Measurements from ENCODE around the gene DNTTIP2. TPM values are rescaled to one million over a fixed set of nuclear protein-coding genes. Genes with fewer than 3 reads are reported as not detected.
"Not testable (repeated sequence)": the region's sequence is repeated elsewhere in the genome, so short reads cannot be mapped to it uniquely, and the experiment has no call there.

The DNTTIP2 gene
- polyA plus RNA-seq, 5 donors: 51.3 to 76.4 (median 61.1) TPM

DNA sequence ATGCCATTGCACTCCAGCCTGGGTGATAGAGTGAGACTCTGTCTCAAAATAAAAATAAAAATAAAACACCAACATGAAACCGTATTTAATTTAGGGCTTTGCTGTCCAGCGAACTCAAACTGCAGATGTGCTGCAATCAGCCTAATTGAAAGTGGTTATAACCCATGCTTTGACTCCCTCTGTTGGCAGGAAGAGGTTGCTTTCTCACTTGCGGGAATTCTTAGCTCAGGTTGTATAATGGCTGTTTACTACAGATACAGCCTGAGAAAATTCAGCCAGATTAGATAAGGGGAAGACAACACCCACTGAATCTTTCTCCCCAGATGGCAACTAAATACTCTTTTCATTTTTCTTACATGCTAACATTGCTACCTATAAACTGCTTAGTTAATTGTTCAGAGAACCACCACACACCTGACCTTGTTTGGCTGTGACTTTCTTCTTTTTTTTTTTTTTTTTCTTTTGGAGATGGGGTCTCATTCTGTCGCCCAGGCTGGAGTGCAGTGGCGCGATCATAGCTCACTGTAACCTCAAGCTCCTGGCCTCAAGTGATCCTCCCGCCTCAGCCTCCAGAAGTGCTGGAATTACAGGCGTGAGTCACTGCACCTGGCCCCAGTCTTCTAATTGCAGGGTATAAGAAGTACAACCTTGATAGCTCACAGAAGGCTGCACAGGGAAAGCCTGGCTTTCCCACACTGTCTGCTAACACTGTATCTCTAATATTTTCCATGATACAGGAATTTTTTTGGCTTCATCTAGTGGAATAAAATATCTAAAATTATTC is 34.6 kb downstream of the DNTTIP2 start:
- peak; percentile 37 to 65 for DNase-seq

DNA sequence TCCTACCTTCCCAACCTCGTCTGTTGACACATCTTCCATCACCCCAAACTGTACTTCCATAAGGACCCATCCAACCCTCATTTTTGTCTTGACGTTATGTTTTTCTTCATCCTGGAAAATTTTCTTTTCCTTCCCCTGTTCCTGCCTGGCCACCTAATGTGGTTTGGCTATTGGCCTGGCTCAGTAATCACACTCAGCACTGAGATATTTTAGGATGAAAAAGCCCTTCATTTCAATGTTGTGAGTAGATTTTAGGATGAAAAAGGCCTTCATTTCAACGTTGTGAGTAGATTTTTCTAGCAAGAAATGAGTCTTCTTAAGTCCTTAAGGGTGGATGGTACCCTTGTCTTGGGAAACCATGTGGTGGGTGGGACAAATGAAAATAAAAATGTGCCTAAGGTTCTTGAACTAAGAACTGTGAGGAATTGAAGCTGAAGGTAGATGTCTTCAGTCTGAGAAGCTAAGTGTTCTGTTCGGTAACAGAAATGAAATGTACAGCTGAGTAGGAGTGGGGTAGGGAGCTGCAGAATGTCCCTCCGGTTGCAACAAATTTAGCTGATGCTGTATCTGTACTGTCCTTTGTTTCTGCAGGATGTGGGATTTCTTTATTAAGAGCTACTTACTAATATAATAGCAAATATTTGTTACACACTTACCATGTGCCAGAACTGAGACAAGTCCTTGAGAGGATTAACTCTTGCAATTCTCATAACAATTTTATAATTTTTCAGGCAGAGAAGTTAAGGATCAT is 36.1 kb downstream of the DNTTIP2 start:
- DNase-seq: no peak

DNA sequence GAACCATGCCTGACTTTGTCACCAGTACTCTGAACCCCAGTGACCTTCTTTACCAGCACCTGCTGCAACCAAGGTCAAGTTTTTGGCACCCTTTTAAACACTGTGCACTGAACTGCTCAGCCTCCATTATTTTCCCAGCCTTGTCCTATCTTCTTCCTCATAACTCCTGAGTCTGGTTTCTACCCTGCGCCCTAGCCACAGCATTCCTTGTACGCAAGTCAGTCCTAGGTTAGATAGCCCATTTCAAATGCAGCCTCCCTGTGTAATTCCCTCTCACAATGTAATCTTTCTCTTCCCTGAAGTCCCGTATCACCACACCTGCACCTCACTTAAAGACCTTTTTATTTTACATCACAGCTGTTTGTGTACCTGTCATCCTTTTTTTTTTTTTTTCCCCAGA is 37.2 kb downstream of the DNTTIP2 start:
- no peak for DNase-seq

DNA sequence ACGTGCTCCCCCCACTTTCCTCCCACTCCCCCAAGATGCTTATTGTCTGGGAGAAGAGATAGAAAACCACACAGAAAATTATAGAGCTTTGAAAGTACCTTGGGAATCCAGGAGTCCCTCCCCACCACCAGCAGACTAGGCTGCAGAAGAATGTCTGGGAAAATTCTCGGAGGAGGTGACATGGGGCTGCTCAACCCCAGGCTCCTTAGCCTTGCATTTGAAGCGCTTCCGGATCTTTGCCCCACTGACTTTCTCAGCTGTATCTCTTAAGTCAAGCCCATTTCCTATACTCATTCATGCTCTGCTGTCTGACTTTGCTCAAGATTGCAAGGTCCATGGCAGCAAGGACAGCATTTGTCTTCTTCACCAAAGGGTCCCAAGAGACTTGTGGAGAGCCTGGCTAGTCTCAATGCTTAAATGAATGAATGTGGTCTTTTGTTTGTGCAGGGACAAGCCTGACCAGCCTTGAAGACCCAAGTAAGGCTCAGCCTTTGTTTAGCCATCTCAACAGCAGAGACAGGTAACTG is 38.0 kb downstream of the DNTTIP2 start:
- DNase-seq: no peak

DNA sequence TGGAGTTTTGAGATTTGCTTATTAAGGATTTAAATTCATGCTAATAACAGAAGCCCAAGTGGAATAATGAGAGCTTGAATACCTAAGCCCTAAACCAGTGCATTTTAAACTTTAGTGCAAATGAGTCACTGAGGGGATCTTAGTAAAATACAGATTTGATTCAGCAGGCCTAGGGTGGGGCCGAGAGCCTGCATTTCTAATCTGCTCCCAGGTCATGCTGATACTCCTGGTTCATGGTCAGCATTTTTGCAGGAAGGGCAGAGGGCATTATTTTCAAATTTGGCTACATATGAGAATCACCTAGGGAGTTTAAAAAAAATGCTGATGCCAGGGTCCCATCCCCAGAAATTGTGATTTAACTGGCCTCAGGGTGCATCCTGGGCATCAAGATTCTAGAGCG is 39.3 kb downstream of the DNTTIP2 start:
- DNase-seq: no peak

DNA sequence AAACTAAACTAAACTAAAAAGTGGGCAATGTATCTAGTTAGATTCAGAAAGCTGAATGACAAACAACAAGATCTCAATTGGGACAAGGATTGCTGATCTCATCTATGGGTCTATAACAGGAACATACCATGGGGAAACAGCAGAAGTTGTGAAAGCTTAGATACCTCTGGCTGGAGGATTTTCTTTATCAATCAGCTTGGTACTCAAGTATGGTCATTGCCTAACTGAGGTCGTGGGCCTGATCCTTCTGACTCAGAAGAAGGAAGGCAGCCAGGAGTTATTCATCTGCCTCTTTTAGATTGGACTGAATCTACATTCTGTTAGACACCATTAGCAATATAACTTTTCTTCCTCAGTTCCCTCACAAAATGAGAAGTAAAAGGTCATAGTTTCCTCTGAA is 39.7 kb downstream of the DNTTIP2 start:
- no peak for DNase-seq

DNA sequence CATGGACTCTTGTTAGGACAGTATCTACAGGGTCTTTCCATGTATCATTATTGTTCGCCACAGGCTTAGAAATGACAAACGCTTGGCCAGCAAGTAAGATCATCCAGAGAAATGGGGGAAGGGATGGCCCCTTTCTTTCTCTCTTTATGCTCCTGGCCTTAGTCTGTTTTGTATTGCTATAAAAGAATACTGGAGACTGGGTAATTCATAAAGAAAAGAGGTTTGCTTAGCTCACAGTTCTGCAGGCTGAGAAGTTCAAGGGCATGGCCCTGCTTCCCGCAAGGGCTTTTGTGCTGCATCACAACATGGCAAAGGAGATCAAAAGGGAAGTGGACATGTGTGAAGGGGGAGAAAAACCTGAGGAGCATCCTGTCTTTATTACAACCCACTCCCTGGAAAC is 41.0 kb downstream of the DNTTIP2 start:
- DNase-seq: no peak

DNA sequence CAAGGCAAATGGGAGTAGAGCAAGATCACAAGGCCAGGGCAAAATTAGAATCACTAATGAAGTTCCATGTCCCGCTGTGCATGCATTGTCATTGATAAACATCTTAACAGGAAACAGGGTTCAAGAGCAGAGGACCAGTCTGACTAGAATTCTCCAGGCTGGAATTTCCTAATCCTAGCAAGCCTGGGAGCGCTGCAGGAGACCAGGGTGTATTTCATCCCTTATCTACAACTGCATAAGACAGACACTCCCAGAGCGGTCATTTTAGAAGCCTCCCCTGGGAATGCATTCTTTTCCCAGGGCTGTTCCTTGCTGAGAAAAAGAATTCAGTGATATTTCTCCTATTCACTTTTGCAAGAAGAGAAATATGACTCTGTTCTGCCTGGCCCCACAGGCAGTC is 45.7 kb downstream of the DNTTIP2 start:
- DNase-seq: not testable (repeated sequence)

DNA sequence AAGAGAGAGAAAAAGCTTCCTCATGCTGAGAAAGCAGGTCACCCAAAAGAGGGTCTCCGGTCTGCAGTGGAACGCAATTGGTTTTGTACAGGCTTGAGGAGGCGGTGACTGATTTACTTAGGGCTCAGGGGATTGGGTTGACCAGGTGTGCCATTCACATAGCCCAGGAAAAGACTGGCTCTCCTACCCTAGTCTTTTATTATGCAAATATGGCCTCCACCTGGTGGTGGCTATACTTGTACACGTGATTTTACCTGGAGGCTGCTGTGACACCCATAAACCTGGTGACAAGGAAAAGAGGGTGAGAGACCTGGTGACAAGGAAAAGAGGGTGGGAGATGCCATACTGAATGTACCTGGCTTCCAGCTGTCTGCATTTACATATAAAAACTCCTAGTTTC is 49.9 kb downstream of the DNTTIP2 start:
- no peak for DNase-seq

DNA sequence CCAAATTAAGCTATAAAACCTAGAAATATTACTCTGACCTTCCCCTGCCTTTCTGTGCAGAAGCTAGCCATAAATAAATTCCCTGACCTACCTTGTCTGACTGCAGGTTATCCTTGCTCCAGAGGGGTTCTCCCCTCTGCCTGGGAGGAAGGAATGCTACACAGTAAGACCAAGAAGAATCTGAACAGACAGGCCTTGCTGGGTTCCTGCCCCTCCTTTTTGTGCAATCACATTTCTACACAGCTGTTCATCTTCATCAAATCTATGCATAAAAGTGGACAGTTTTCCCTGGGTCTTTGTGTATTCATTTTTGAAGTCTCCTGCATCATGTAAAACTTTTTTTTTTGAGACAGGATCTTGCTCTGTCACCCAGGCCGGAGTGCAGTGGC is 50.6 kb downstream of the DNTTIP2 start:
- DNase-seq: no peak

DNA sequence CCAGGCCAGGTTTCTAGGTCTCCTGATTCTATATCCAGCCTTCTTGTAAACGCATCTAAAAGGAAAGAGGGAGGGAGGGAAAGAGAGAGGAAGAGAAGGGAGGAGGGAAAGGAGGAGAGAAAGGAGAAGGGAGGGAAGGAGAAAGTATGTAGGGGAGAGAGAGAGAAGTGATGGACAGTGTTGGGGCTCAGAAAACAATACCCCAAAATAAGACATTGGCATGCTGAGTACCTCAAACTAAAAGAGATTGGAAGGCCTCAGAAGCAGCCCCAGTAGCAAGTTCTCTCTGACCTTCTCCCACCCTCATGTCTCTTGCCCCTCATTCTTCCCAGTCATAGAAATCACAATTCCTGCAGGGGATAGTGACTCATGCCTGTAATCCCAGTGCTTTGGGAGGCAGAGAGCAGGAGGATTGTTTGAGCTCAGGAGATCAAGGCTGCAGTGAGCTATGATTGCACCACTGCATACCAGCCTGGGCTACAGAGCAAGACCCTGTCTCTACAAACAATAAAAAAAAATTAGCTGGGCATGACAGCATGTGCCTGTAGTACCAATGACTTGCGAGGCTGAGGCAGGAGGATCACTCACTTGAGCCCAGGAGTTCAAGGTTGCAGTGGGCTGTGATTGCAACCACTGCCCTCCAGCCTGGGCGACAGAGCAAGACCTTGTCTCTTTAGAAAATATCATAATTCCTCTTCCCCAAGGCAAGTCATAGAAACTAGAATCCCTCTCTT is 51.2 kb downstream of the DNTTIP2 start:
- no peak for DNase-seq

DNA sequence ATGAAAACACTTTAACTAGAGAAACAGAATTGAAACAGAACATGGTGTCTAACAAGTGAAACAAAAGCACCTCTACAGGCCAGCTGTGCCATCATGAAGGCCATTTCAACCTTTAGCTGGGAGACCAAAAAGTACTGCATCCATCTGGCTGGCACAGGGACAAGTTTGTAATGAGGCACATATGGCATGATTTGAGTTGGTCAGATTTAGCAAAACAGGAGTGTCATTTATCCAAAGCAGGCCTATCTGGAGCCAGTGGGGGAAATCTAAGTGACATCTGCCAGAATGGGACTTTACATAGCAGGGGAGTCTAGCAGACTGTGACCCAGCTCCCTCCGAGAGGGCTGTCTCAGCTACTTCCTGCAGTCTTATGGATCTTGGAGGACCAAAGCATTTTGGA is 51.9 kb downstream of the DNTTIP2 start:
- no peak for DNase-seq

DNA sequence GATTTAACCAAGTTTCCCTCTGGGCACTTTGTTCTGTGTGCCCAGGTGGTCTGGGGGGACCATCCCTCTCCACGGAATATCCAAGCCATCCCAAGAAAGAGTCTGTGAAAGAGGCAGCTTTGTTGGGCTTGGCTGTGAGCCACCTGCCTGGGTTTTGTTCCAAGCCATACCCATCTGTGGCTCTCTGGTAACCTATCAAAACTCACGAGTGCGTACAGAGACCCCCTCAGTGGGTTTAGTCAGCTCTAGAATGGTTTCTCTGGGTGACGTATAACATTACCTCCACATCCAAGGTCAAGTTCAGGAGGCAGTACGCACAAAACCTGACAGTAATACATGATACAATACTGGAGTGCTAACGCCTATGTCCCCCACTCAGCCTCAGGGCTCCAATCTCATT is 54.2 kb downstream of the DNTTIP2 start:
- DNase-seq: no peak

DNA sequence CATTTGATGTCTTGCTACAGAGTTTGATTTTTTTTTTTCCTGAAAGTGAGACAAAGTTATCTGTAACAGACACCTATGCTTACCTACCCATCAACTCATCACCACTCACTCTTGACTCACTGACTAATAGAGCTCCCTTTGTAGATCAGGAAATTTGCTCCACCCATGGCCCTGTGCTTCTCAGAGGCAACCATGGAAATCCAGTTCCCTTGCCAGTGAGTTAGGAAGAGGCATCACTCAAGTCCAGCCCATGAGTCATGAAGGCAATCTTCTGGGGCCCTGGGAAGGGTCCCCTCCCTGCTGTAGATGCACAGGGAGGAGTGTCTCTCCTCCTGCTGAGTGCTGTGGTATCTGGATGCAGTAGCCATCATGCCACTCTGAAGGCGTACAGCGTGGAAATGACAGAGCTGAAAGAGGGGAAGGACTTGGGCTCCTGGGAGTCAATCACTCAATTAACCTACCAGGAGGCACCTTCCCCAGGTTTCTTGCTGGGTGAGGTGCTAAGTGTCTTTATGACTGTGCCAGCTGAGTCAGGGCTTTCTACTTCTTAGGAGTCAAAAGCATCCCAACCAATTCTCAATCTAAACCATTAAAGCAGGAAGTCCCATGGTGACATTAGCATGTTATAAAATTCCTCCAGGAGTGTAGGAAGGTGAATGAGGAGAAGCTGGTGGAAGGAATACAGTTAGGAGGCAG is 56.1 kb downstream of the DNTTIP2 start:
- no peak for DNase-seq

DNA sequence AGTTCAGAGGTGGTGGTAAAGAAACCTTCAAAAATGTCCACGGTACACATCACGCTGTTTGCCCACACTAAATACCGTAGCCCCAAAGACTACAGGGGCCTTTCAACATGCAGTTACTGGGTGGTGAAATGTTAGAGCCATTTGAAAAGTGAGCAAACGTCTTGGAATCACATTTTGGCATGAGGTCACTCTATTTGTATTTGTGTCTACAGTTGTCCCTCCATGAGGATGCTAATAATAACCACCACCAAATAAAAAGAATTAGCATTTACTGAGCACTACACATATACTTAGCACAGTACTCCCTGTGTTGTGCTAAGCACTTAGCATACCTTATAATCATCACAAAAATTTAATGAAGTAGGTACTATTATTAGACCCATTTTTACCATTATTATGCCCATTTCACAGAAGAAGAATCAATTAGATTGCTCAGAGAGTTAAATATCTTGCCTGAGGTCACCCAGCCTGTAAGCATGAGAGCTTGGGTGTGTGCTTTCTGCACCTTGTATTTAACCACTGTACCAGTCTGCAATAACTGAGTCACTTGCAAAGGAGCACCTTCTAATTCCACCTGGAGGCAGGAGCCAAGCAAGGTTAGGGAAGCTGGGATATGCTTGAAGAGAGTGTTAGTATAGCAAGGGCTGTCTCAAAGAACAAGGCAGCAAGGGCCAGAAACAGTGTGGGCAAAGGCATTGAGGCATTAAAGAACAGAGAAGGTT is 57.4 kb downstream of the DNTTIP2 start:
- DNase-seq: no peak

DNA sequence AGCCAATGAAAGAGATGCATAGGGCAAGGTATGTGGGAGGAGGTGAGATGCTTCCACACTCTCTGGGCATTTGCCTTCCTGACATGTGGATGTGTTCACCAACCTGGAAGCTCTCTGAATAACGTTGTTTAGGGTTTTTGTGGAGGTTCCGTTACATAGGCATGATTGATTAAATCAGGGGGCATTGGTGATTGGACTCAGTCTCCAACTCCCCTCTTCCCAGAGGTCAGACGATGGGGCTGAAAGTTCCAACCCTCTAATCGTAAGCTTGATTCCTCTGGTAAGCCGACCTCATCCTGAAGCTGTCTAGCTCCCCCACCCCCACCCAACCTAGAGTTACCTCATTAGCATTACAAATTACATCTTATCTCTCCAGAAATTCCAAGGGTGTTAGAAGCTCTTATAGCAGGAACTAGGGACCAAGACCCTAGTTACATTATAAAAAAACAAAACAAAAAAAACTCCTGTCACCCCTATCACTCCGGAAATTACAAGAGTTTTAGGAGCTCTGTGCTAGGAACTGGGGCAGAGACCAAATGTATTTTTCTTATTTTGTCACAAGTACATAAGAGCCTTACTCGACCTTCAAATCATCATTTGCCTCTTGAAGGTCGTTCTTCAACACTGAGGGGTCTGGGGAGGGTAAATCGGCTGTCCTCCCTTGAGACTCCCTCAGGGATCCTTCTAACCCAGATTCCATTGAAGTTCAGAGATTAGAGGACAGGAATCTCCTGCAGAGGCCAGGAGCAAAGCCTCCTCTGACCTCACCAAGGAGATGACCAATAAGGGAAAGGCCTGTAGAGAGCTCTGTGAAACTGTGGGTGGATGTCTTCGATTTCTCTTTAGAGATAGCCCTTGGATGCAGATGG is 58.2 kb downstream of the DNTTIP2 start:
- DNase-seq: no peak

DNA sequence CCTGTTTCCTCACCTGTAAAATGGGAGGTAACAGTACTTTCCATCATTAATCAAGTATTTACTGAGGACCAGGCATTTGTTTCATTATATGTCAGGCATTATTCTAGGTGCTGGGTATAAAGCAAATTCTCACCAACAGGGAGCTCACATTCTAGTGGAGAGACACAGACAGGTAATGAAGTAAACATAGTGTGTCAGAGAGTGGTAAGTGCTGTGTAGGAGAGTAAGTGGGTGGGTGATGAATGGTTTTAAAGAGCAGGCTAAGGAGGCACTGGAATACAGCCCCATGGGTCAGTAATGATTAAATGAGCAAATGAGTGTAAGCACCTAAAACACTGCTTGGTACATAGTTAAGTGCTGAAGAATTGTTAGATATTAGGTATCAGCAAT is 60.4 kb downstream of the DNTTIP2 start:
- no peak for DNase-seq

DNA sequence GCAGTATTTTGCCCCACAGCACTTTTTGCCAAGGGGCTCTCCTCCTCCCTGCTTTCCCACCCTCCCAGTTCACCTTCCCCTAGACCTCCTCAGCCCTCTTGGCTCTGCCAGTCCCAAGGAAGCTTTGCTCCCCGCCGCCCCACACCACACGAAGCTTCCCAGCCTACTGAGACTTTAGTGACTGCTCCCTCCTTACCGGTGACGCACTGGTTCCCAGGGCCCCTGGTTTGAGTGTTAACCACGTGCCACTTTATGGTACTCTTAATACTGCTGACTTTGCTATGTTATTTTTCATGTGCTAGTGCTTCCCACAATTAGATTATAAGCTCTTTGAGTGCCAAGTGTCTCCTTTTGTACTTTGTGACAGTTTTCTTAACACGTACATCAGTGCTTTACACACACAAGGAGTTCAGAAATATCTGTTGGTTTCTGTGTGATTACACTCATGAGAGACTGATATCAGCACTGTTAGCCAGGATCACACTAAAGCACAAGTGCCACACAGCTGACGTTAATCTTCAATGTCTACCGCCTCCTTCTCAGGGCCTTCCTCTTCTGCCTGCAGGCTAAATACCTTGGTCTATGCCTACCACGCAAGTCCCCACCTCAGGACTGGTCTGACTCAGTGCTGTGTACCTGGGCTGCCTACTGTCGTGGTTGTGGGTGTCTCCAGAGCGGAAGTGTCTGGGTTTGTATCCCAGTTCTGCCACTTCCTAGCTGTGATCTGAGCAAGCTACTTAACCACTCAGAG is 61.0 kb downstream of the DNTTIP2 start:
- no peak for DNase-seq

DNA sequence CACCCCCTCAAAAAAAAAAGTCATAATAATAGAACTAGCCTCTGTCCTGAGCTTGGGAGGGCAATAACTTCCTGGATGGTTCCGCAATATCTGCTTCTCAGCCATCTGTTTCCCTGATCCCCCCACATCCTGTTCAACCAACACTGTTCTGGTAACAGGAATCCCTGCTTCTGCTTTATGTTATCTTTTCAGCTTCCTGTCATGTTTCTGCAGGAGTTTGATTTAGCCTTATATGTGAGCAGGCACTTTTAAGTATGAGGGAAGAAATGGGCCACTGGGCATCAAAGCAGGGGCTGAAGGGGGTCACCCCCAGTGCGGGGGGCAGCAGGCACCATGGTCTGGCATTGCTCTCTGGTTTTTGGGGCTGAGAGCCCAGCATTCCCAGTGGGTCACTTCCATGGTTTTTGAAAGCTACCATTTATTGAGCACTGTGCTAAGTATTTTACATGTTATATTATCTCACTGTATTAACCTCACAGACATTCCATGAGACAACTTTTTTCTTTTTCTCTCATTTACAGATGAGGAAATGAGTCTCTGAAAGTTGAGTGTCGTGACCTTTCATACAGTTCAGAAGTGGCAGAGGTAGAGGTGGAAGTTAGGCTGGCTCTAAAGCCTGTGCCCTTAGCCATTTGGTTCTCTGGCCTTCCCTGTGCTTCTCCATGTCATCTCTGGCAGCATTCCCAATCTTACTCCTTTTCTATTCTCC is 61.9 kb downstream of the DNTTIP2 start:
- DNase-seq: peak in 1 of 2 donors; percentile 53
